RCC 7860 (cell line): ENCODE measurements around the gene ACSF3.

Source experiments
- DNase-seq: peaks from one replicate; pipeline ENCODE4 v3.0.0-alpha.2; 2015; ENCODE audit warnings: low spot score
- FAIRE-seq: peaks from 2 replicates; lab custom pipeline; 2012; peaks lifted over from hg19 to GRCh38; lab: Jason Lieb, UNC

Gene ACSF3

GRCh38 chr16:89108416-89108815 lies 14.8 kb downstream of the ACSF3 start:
- DNase-seq (no peak), FAIRE-seq (no peak)

GRCh38 chr16:89110641-89111040 lies 17.0 kb downstream of the ACSF3 start:
- no peak for DNase-seq
- FAIRE-seq, result no peak

GRCh38 chr16:89111263-89111662 lies 17.6 kb downstream of the ACSF3 start:
- FAIRE-seq (no peak), DNase-seq (no peak)

GRCh38 chr16:89112377-89113151 lies 18.9 kb downstream of the ACSF3 start:
- DNase-seq (no peak), FAIRE-seq (no peak)

GRCh38 chr16:89113152-89113547 lies 19.5 kb downstream of the ACSF3 start:
- no peak for DNase-seq
- FAIRE-seq, result no peak

GRCh38 chr16:89113661-89114060 lies 20.0 kb downstream of the ACSF3 start:
- DNase-seq, result no peak
- FAIRE-seq, result no peak

- FAIRE-seq, result no peak
- DNase-seq, result no peak
Observed at GRCh38 chr16:89114159-89114981, 20.7 kb downstream of the ACSF3 start.

- DNase-seq (no peak), FAIRE-seq (no peak)
Observed at GRCh38 chr16:89115216-89115861, 21.7 kb downstream of the ACSF3 start.

GRCh38 chr16:89116341-89117226 lies 22.9 kb downstream of the ACSF3 start:
- no peak for DNase-seq
- no peak for FAIRE-seq

GRCh38 chr16:89117227-89117974 lies 23.7 kb downstream of the ACSF3 start:
- DNase-seq (no peak), FAIRE-seq (no peak)

GRCh38 chr16:89117975-89118289 lies 24.3 kb downstream of the ACSF3 start:
- FAIRE-seq, result no peak

GRCh38 chr16:89118361-89119165 lies 24.9 kb downstream of the ACSF3 start:
- no peak for FAIRE-seq

More at GRCh38 chr16:89117975-89118289, 24.3 kb downstream of the ACSF3 start:
- DNase-seq, result no peak

GRCh38 chr16:89119166-89119621 lies 25.5 kb downstream of the ACSF3 start:
- FAIRE-seq, result no peak

More at GRCh38 chr16:89118361-89119165, 24.9 kb downstream of the ACSF3 start:
- no peak for DNase-seq

GRCh38 chr16:89119661-89120141 lies 26.0 kb downstream of the ACSF3 start:
- FAIRE-seq (no peak), DNase-seq (no peak)

More at GRCh38 chr16:89119166-89119621, 25.5 kb downstream of the ACSF3 start:
- DNase-seq, result no peak

GRCh38 chr16:89120281-89120680 lies 26.6 kb downstream of the ACSF3 start:
- DNase-seq (no peak), FAIRE-seq (no peak)

- DNase-seq (no peak), FAIRE-seq (no peak)
Observed at GRCh38 chr16:89120921-89121351, 27.3 kb downstream of the ACSF3 start.

- DNase-seq (no peak), FAIRE-seq (no peak)
Observed at GRCh38 chr16:89121691-89122321, 28.2 kb downstream of the ACSF3 start.

- FAIRE-seq, result no peak
- DNase-seq, result no peak
Observed at GRCh38 chr16:89122322-89122851, 28.7 kb downstream of the ACSF3 start.
